H9 (cell line): ENCODE data around the gene F11R. TPM values are rescaled to one million over a fixed set of nuclear protein-coding genes. Genes with fewer than 3 reads are reported as not detected.

ENCODE experiments used
- DNase-seq: peaks from one replicate; pipeline ENCODE4 v3.0.0-alpha.2; 2017
- H2AFZ ChIP-seq: one replicate; pipeline ENCODE4 v1.6.1; 2013; ENCODE audit warnings: mild to moderate bottlenecking, low read length, control low read depth, moderate library complexity
- H2AK5ac ChIP-seq: 2 replicates; pipeline ENCODE4 v1.6.1; 2013; ENCODE audit warnings: low read length, control low read depth, mixed read lengths; ENCODE audit not compliant: insufficient read length
- H2BK120ac ChIP-seq: one replicate; pipeline ENCODE4 v1.6.1; 2013; ENCODE audit warnings: low read depth, mild to moderate bottlenecking, low read length, control low read depth, inconsistent platforms; ENCODE audit not compliant: poor library complexity, severe bottlenecking
- H2BK12ac ChIP-seq: 2 replicates; pipeline ENCODE4 v1.6.1; 2013; ENCODE audit warnings: low read length, control low read depth, mixed read lengths, low read depth; ENCODE audit not compliant: insufficient read length
- H2BK15ac ChIP-seq: 2 replicates; pipeline ENCODE4 v1.6.1; 2013; ENCODE audit warnings: low read depth, low read length, control low read depth
- H2BK20ac ChIP-seq: one replicate; pipeline ENCODE4 v1.6.1; 2013; ENCODE audit warnings: low read depth, mild to moderate bottlenecking, low read length, control low read depth, inconsistent platforms; ENCODE audit not compliant: poor library complexity, severe bottlenecking
- H2BK5ac ChIP-seq: 2 replicates; pipeline ENCODE4 v1.6.1; 2013; ENCODE audit warnings: low read length, control low read depth, mixed read lengths; ENCODE audit not compliant: insufficient read length
- H3K14ac ChIP-seq: 2 replicates; pipeline ENCODE4 v1.6.1; 2013; ENCODE audit warnings: low read length, control low read depth; ENCODE audit not compliant: insufficient read depth
- H3K18ac ChIP-seq: 2 replicates; pipeline ENCODE4 v1.6.1; 2013; ENCODE audit warnings: low read depth, mild to moderate bottlenecking, mixed read lengths, low read length, control low read depth; ENCODE audit not compliant: insufficient read length
- H3K23ac ChIP-seq: 2 replicates; pipeline ENCODE4 v1.6.1; 2013; ENCODE audit warnings: low read length, control low read depth, mixed read lengths, low read depth; ENCODE audit not compliant: insufficient read length
- H3K23me2 ChIP-seq: 2 replicates; pipeline ENCODE4 v1.6.1; 2013; ENCODE audit warnings: low read depth, mild to moderate bottlenecking, mixed read lengths, low read length, control low read depth; ENCODE audit not compliant: insufficient read length, poor library complexity, severe bottlenecking
- H3K27ac ChIP-seq: 2 replicates; pipeline ENCODE4 v1.5.1; 2013; ENCODE audit warnings: low read length, control low read depth, mixed read lengths, low read depth; ENCODE audit not compliant: insufficient read length
- H3K27me3 ChIP-seq: 2 replicates; pipeline ENCODE4 v1.6.1; 2013; ENCODE audit warnings: low read length, control low read depth, inconsistent platforms; ENCODE audit not compliant: insufficient read depth
- H3K4ac ChIP-seq: 2 replicates; pipeline ENCODE4 v1.6.1; 2013; ENCODE audit warnings: low read depth, mild to moderate bottlenecking, control low read depth, inconsistent platforms, low read length, moderate library complexity
- H3K4me1 ChIP-seq: 2 replicates; pipeline ENCODE4 v1.6.1; 2013; ENCODE audit warnings: low read length, control low read depth, inconsistent platforms; ENCODE audit not compliant: insufficient read depth
- H3K4me2 ChIP-seq: 2 replicates; pipeline ENCODE4 v1.6.1; 2013; ENCODE audit warnings: low read length, control low read depth, mixed read lengths; ENCODE audit not compliant: insufficient read length, insufficient read depth
- H3K56ac ChIP-seq: 2 replicates; pipeline ENCODE4 v1.6.1; 2013; ENCODE audit warnings: low read depth, mild to moderate bottlenecking, mixed read lengths, low read length, control low read depth; ENCODE audit not compliant: insufficient read length
- H3K79me1 ChIP-seq: 2 replicates; pipeline ENCODE4 v1.6.1; 2013; ENCODE audit warnings: low read depth, mild to moderate bottlenecking, moderate library complexity, low read length, control low read depth, inconsistent platforms; ENCODE audit not compliant: insufficient read depth, poor library complexity, severe bottlenecking
- H3K79me2 ChIP-seq: 2 replicates; pipeline ENCODE4 v1.6.1; 2013; ENCODE audit warnings: low read length, control low read depth, inconsistent platforms; ENCODE audit not compliant: insufficient read depth
- H3K9ac ChIP-seq: 2 replicates; pipeline ENCODE4 v1.6.1; 2013; ENCODE audit warnings: low read length, control low read depth, mixed read lengths; ENCODE audit not compliant: insufficient read length; ENCODE audit errors: extremely low read depth
- H3K9me3 ChIP-seq: one replicate; pipeline ENCODE4 v1.6.1; 2013; ENCODE audit warnings: low read depth, low read length, inconsistent platforms; ENCODE audit not compliant: control insufficient read depth
- H3T11ph ChIP-seq: one replicate; pipeline ENCODE4 v1.6.1; 2013; ENCODE audit warnings: mild to moderate bottlenecking, low read length, control low read depth, inconsistent platforms
- H4K20me1 ChIP-seq: one replicate; pipeline ENCODE4 v1.6.1; 2013; ENCODE audit not compliant: control insufficient read depth, insufficient read length, insufficient read depth
- H4K5ac ChIP-seq: 2 replicates; pipeline ENCODE4 v1.6.1; 2013; ENCODE audit warnings: low read depth, mild to moderate bottlenecking, mixed read lengths, low read length, control low read depth; ENCODE audit not compliant: insufficient read length
- H4K8ac ChIP-seq: replicated peaks from 2 replicates; pipeline ENCODE4 v1.6.1; 2013; ENCODE audit warnings: low read length, control low read depth, mixed read lengths, low read depth; ENCODE audit not compliant: insufficient read length
- H4K91ac ChIP-seq: 2 replicates; pipeline ENCODE4 v1.6.1; 2013; ENCODE audit warnings: low read depth, mild to moderate bottlenecking, moderate library complexity, mixed read lengths, low read length, control low read depth; ENCODE audit not compliant: insufficient read length
- H3K27ac Mint-ChIP-seq, 3 experiments: 2 replicates in 2 of 3; 3 replicates in 1 of 3; pipeline ENCODE4 v1.8.0; 2020 to 2021; ENCODE audit warnings: mixed read lengths in 3 of 3, mild to moderate bottlenecking in 1 of 3, moderate library complexity in 1 of 3
- H3K27me3 Mint-ChIP-seq: 2 replicates; pipeline ENCODE4 v1.8.0; 2021; ENCODE audit warnings: low read depth, mild to moderate bottlenecking, moderate library complexity, mixed read lengths
- H3K36me3 Mint-ChIP-seq, 3 experiments: 2 replicates in 2 of 3; 3 replicates in 1 of 3; pipeline ENCODE4 v1.8.0; 2020 to 2021; ENCODE audit warnings: low read depth in 3 of 3, mixed read lengths in 3 of 3; ENCODE audit not compliant: insufficient read depth in 1 of 3
- H3K4me1 Mint-ChIP-seq, 2 experiments: 2 replicates each; pipeline ENCODE4 v1.8.0; 2020; ENCODE audit warnings: mixed read lengths in 2 of 2
- H3K4me3 Mint-ChIP-seq, 2 experiments: 2 replicates in 1 of 2; 3 replicates in 1 of 2; pipeline ENCODE4 v1.8.0; 2020 to 2021; ENCODE audit warnings: mild to moderate bottlenecking in 2 of 2, mixed read lengths in 2 of 2, moderate library complexity in 1 of 2
- H3K9me3 Mint-ChIP-seq, 2 experiments: 2 replicates in 1 of 2; 3 replicates in 1 of 2; pipeline ENCODE4 v1.8.0; 2020; ENCODE audit warnings: mild to moderate bottlenecking in 2 of 2, mixed read lengths in 2 of 2, moderate library complexity in 1 of 2
- WGBS: extraction: QIAGEN DNeasy Blood & Tissue Kit; methylation state at CpG from one replicate; pipeline ENCODE4 v1.1.7; 2013; ENCODE audit warnings: missing lambda C conversion rate, low lambda C conversion rate, mixed read lengths; ENCODE audit not compliant: insufficient read length; ENCODE audit errors: extremely low coverage; 5-methylcytosine and 5-hydroxymethylcytosine counted together
- long read RNA-seq: library from polyadenylated mRNA; unstranded; transcript quantifications from one replicate; pipeline ENCODE4 v2.0.0, GENCODE V29; 2020
- total RNA-seq: library from RNA; stranded (reverse); gene quantifications from 2 replicates; pipeline ENCODE4 v1.2.1, GENCODE V29; 2021
- TF ChIP-seq, protein P1 (sequence below): fragments of 200-600 bp; sonication (generic); conservative IDR thresholded peaks from 3 replicates; pipeline ENCODE4 v1.8.0; 2021; ENCODE audit warnings: antibody characterized with exemption, mild to moderate bottlenecking

The F11R gene
- total RNA-seq, result 159 and 174 TPM in 2 replicates
- long read RNA-seq, partial matches to known transcripts, result 3 of 43 reads
- long read RNA-seq, other reads (novel, unspliced or antisense), result 40 of 43 reads

DNA sequence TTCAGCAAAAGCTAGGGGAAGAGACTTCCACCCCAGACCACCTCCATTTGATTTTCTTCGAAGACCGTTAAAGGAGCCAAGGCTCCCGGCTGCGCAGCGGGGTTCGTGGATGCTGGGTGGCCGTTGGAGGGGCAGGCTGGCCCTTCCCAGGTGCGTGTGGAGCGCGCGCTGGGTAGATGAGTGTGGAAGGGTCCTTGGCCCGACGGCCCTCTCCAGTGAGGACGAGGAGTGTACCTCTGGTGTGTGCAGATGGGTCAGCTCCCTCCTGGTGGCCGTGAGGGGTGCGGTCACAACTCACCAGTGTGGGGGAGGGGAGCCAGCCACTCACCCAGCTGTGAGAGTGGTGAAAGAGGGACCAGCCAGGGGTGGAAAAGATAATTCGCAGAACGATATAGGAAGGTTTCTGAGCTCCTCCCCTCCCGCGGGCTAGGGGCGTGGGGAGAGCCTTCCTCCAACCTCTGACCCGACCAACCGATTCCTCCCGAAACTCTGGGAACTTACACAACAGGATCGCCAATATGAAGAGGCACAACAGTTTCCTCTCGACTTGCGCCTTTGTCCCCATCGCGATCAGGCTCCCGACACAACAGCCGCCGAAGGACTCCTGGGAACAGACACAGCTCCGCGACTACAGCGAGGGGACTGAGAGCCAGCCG is at the start of gene F11R:
Gene F11R (minus strand): TSS at position 644 of the 656 bp plus-strand sequence. CDS start 79 bp downstream, at position 565.
- Histone ChIP-seq H3K79me2 (peaks cover 36% of the 10 kb centered on the region), H2BK5ac (peak within 1 kb of the TSS; percentile 24), H2BK20ac (no peak within 1 kb of the TSS), H2AK5ac (no peak within 1 kb of the TSS), H3K23me2 (peaks cover 8% of the 10 kb centered on the region), H3K9ac (peak within 1 kb of the TSS; percentile 94), H3K4me1 (peaks cover 13% of the 10 kb centered on the region), H2BK120ac (peak within 1 kb of the TSS; percentile 86), H2BK12ac (peak within 1 kb of the TSS; percentile 12), H3K23ac (no peak within 1 kb of the TSS), H3K27ac (peak within 1 kb of the TSS; percentile 84), H4K91ac (no peak within 1 kb of the TSS), H2AFZ (no peak within 1 kb of the TSS), H3K9me3 (no peaks in the 10 kb centered on the region), H4K5ac (peak within 1 kb of the TSS; percentile 13), H2BK15ac (no peak within 1 kb of the TSS), H3K4me2 (peak within 1 kb of the TSS; percentile 89), H3K14ac (peak within 1 kb of the TSS; percentile 82), H3K27me3 (no peaks in the 10 kb centered on the region), H3K56ac (no peak within 1 kb of the TSS), H4K20me1 (no peaks in the 10 kb centered on the region), H3K18ac (peak within 1 kb of the TSS; percentile 93), H4K8ac (no peak within 1 kb of the TSS), H3T11ph (peak within 1 kb of the TSS; percentile 46), H3K79me1 (no peaks in the 10 kb centered on the region), H3K4ac (peak within 1 kb of the TSS; percentile 18; the same call in 1 of the 2 replicates)
- Mint-ChIP-seq H3K9me3 (no peaks in the 10 kb centered on the region; a peak in 1 of 5 replicates), H3K4me1 (peaks cover 48 to 57% of the 10 kb centered on the region in 2 experiments), H3K36me3 (peaks cover 5 to 12% (median 11%) of the 10 kb centered on the region in 3 experiments; a peak in 4 of 7 replicates), H3K27ac (peak within 1 kb of the TSS; percentile 99 to 100 (median 100)), H3K27me3 (no peaks in the 10 kb centered on the region), H3K4me3 (peak within 1 kb of the TSS; percentile 87 to 96)
- no CpG with 5 or more reads among the region's 36 CpGs for WGBS
- TF ChIP-seq, protein P1, sequence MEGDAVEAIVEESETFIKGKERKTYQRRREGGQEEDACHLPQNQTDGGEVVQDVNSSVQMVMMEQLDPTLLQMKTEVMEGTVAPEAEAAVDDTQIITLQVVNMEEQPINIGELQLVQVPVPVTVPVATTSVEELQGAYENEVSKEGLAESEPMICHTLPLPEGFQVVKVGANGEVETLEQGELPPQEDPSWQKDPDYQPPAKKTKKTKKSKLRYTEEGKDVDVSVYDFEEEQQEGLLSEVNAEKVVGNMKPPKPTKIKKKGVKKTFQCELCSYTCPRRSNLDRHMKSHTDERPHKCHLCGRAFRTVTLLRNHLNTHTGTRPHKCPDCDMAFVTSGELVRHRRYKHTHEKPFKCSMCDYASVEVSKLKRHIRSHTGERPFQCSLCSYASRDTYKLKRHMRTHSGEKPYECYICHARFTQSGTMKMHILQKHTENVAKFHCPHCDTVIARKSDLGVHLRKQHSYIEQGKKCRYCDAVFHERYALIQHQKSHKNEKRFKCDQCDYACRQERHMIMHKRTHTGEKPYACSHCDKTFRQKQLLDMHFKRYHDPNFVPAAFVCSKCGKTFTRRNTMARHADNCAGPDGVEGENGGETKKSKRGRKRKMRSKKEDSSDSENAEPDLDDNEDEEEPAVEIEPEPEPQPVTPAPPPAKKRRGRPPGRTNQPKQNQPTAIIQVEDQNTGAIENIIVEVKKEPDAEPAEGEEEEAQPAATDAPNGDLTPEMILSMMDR, result peak; percentile 46; the same call in 2 of the 3 replicates
- DNase-seq, result peak; percentile 72
